ENCODE data around the gene ZNG1B.
"Not testable (repeated sequence)": the region's sequence is repeated elsewhere in the genome, so short reads cannot be mapped to it uniquely, and the experiment has no call there.

GRCh38 chr2:113499019-113499885 lies 61.8 kb downstream of the ZNG1B start:
- not testable (repeated sequence) for TF ChIP-seq CTCF, POLR2AphosphoS5, POLR2A (IDR thresholded peaks at IDR 0.05)
